Spleen (tissue), 7 donors: ENCODE data around the gene LAS1L.

Experiments used
- CTCF ChIP-seq, 11 experiments: fragments of 200-600 bp in 7 of 11; fragments of 450-650 bp in 4 of 11; sonication (generic) in 4 of 11; IDR thresholded peaks in 8 of 11; conservative IDR thresholded peaks in 3 of 11; 1 replicate in 7 of 11; 2 replicates in 4 of 11; pipeline versions ENCODE4 v1.4.0 to v1.8.0; 2016 to 2021; ENCODE audit warnings: antibody characterized with exemption in 11 of 11, inconsistent platforms in 4 of 11, mild to moderate bottlenecking in 1 of 11
- POLR2A ChIP-seq, 3 donors: fragments of 450-650 bp; IDR thresholded peaks; one replicate each; pipeline ENCODE4 v1.5.1; 2017; ENCODE audit warnings: antibody characterized with exemption in 3 of 3, mild to moderate bottlenecking in 1 of 3
- POLR2AphosphoS5 ChIP-seq, 3 donors: sonication (generic); formaldehyde crosslinking; IDR thresholded peaks; one replicate each; pipeline ENCODE4 v1.5.1; 2017; ENCODE audit warnings: antibody characterized with exemption in 3 of 3
- donor health status: DM: no; HTN: no; CAD: no; lungs with moderate emphysema.
- donor health status: DM: no; HTN: no; CAD: no.
- donor health status: DM: no; HTN: no; CAD: no.

- TF ChIP-seq CTCF (IDR thresholded peaks at IDR 0.05 in 8 of 11, conservative IDR thresholded peaks at IDR 0.05 in 3 of 11) (no peak), POLR2A (IDR thresholded peaks at IDR 0.05) (no peak), POLR2AphosphoS5 (IDR thresholded peaks at IDR 0.05) (no peak)
These were observed 48.0 kb upstream of the LAS1L start for GRCh38 chrX:65582450-65583082.
